GM19193 (cell line): ENCODE data around the gene DPH7.

Source experiments
- POLR2A ChIP-seq: IDR thresholded peaks from 4 replicates; pipeline ENCODE4 v1.6.1; 2011; ENCODE audit not compliant: insufficient read depth, insufficient read length; ENCODE audit errors: extremely low read depth

The DPH7 gene

DNA sequence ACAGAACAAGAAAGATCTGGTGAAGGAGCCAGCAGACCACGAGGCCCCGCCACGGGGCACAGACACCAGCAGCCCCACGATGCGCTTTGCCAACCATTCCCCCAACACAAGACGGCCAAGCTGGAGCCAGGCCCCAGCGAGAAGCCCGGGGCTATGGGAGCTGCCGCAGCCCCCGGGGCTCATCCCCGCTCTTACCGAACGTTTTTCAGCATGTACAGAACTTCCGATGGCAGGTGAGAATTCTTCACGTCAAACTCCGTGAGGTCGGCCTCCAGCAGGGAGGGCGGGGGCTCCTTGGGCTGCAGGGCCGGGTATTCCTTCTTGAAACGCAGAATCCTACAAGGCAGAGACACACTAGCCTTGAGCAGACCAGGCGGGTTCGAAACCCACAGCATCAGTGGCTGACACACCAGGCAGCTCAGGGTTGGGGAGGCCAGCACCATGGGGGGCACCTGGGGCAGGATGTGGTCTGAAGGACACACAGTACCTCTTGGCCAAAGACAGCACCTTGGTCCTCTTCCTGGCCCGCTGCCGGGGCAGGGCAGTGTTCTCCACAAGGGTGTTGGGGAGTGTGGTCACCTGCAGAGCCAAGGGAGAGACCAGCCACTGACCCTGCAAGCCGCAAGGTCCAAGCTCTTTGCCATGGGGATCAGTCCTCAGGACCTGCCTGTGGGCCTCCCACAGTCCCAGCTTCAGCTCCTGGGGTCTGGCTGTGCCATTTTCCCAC is 35.3 kb downstream of the DPH7 start:
- TF ChIP-seq POLR2A, result no peak

GRCh38 chr9:137542486-137542885 is 36.2 kb downstream of the DPH7 start:
- TF ChIP-seq POLR2A, result no peak

DNA sequence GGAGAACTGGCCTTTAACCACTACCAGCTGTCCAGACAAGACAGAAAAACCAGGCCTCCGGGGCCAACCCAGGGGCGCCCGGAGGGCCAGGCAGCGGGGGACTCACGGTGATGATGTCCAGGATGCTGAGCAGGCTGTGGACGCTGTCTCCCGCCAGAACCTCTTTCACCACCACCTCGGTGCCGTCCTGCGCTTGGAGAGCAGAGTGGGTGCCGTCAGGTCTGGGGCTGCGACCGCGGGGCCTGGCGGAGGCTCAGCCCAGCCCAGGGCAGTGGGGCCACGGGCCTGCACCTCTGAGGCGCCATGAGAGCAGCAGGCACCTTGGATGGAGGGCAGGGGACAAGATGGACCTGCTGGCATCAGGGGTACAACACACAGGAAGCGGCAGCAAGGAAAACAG is 38.2 kb downstream of the DPH7 start:
- TF ChIP-seq POLR2A, result no peak

- TF ChIP-seq POLR2A, result no peak
Measured at GRCh38 chr9:137538058-137538457, 40.7 kb downstream of the DPH7 start.

GRCh38 chr9:137535120-137535428 is 43.7 kb downstream of the DPH7 start:
- no peak for TF ChIP-seq POLR2A

DNA sequence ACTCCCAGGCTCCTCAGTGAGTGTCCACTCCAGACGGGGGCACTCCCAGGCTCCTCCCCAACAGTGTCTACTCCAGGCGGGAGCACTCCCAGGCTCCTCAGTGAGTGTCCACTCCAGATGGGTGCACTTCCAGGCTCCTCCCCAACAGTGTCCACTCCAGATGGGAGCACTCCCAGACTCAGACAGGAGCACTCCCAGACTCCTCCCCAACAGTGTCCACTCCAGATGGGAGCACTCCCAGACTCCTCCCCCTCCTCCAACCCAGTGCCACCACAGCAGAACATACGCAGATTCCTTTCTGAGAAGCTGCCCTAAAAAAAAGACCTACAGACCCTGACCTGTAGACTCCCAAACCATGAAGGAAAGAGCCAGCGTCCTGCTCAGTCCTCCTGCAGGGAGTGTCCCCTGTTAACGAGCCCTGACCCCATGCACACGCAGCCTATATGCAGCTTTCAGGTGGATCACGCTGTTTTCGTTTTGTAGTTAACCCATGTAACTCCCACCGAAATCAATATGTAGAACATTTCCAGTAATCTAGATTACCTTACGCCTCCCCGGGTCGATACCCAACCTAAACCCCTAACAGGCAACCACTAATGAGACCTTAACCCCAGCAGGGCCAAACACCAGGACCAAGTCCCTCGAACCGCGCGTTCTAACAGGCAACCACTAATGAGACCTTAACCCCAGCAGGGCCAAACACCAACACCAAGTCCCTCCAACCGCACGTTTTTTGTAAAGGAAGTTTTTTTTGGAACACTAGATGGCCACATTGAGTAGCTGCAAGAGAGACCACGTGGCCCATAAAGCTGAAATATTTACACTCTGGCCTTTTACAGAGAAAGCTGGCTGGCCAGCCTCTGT is 44.2 kb downstream of the DPH7 start:
- no peak for TF ChIP-seq POLR2A

DNA sequence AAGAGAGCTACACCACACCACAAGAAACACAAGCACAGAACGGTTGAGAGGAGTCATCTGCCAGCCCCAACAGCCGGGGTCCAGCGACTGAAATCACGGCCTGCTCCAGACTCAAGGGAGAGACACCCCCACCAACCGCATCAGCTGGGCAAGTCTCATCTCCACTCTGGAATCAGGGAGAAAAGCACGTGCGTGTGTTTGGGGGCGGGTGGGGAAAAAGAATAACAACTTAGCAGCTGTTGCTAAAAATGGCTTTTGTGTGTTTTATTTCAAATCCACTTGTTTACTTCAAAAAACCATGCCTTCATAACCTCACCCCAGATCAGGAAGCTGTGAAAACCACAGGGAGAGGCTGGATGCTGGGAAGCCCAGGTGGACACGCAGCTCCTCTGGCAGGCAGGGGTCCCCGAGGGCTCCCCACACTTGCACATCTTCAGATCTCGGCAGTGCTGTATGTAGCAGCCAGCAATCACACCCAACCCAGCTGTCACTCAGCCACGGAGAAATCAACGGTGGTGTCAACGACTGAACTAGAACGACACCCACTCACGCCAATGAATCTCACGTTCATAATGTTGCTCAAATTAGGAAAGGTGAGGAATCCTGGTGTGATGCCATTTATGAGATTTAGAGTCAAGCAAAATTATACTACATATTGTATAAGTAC is 47.5 kb downstream of the DPH7 start:
- no peak for TF ChIP-seq POLR2A

DNA sequence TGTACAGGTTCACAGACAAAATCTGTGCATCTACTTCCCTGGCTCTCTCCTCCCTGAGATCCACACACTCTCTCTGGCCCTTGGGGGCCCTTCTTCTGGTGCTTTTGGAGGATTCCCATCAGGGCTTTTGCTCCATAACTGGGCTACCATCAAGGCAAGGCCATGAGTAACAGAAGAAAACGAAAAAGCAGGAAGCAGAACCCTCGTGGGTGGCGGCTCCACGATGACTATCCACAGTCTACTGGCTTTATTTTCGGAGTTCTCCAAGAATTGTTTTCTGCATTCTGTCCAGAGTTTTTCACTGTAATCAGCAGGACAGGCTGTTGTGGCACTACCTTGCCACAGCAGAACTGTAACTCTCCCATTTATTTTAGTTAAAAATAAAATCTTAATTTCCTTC is 48.4 kb downstream of the DPH7 start:
- TF ChIP-seq POLR2A, result no peak

DNA sequence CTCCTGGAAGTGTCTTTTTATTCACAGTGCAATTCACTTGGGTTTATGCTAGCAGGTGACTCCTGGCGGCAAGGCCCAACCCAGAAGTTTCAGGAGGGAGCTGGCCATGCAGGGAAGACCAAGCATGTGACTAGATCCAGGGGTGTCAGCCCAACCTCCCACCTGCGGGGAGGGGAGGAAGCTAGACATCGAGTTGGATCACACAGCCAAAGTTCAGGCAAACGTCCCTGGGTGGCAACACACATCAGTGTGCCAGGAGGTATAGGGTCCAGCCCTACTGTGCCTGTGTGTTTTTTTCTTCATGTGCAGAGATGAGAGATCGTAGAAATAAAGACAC is 53.8 kb downstream of the DPH7 start:
- TF ChIP-seq POLR2A, result no peak

- no peak for TF ChIP-seq POLR2A
Measured at GRCh38 chr9:137524161-137524980, 54.4 kb downstream of the DPH7 start.

DNA sequence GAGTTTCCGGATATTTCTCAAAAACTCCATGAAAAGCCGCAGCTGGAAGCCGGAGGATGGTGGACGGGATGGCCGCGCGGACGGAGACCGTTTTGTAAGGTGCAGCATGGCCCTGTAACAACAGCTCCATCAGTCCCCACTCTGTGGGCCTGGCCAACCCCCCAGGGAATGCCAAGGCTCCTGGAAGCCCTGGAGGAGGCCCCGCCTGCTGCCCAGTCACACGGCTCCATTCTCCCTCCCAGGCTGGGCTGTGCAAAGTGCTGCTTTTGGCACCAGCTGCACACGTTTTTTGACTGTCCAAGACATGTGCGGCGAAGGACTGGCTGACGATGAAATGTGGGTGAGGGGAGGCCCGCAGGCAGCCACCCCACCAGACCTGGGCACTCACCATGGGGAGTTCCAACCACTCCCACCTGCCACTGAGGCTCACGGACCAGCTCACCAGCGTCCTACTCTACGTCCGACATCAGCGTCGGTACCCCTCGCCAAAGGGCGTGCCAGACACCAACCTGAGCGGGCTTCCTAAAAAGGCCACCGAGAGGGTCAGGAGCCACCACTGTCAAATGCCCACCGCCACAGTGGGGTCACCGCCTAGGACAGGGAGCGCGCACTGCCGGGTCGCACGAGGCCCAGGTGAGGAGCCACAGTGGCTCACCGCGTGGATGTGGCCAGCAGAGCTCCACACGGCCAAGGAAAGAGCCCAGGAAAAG is 55.8 kb downstream of the DPH7 start:
- no peak for TF ChIP-seq POLR2A

DNA sequence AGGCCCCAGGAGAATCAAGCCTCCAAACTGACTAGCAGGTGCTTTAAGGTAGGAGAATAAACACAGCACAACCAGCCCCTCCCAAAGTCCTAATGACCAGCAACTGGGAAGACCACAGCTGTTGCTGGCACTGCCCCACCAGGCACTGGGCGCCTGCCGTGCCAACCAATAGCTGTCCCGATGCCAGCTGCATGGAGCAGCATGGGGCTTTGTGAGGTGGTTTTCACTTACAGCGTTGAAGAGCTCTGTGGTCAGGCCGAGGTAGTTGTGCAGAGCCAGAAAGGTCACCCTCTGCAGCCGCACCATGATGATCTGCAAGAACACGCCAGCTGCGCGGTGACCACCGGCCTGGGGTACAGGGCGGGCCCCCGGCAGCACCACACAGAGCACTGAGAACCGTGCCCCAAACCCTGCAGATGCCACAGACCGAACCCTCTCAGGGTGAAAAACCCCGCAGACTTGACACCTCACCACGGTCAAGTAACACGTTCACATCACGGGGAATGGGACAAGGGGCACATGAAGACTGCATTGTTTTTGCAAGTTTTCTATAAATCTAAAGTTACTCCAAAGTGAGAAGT is 57.2 kb downstream of the DPH7 start:
- TF ChIP-seq POLR2A, result no peak

DNA sequence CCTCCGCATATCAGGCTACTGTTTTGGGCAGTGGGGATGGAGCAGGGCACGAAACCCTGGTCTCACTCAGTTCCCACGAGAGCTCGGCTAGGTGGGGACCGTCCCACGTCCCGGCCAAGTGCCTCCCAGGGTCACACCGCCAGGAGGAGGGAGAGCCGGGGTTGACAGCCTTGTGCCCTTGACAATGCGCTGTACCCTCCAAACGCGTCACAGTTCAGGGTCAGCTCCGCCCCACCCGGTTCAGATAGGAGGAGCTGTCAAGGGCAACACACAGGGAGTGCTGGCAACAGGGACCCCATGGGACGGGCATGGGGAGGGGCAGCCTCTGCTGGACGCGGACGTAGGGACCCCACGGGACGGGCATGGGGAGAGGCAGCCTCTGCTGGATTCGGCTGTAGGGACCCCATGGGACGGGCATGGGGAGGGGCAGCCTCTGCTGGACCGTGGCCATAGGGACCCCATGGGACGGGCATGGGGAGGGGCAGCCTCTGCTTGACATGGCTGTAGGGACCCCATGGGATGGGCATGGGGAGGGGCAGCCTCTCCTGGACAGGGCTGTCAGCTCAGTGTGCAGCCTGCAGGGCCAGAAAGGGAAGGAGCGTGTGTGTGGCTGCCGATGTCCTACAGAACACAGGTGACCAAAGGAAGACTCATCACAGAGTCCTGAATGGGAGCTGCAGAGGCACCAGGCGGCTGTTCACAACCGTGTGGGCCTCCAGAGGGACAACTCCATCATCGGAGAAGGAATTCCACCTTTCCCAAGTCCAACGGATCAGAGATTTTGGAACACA is 57.9 kb downstream of the DPH7 start:
- TF ChIP-seq POLR2A, result no peak

DNA sequence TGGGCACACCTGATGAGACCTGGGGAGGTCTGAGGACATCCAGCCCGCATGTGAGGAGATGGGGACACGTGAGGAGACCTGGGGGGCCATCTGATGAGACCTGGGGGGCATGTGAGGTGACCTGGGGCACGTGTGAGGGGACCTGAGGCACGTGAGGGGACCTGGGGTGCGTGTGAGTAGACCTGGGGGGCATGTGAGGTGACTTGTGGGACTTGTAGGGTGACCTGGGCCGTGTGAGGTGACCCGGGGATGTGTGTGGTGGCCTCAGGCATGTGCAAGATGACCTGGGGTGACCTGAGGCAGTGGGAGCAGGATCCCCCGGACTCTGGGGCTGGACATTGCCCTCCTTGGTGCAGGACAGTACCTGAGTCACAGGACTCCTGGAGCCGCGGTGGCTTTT is 59.2 kb downstream of the DPH7 start:
- TF ChIP-seq POLR2A, result no peak
